GM12872 (cell line): ENCODE data around the gene IGFBP6.

Experiments used
- TF ChIP-seq, protein P1 (sequence below): IDR thresholded peaks from 3 replicates; pipeline ENCODE4 v1.5.1; 2011; ENCODE audit warnings: low read depth, mild to moderate bottlenecking, low read length, moderate library complexity; ENCODE audit not compliant: insufficient read depth

IGFBP6 gene

DNA sequence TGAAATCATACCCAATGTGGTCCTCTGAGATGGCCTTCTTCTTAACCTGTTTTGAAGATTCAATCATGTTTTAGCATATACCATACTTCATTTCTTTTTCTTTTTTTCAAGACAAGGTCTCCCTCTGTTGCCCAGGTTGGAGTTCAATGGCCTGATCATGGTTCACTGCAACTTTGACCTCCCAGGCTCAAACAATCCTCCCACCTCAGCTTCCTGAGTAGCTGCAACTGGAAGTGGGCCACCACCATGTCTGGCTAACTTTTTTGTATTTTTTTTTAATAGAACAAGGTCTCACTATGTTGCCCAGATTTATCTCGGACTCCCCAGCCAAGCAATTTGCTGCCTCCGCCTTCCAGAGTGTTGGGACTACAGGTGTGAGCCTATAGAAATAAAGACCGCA, 36.3 kb downstream of the IGFBP6 start:
- TF ChIP-seq, protein P1, sequence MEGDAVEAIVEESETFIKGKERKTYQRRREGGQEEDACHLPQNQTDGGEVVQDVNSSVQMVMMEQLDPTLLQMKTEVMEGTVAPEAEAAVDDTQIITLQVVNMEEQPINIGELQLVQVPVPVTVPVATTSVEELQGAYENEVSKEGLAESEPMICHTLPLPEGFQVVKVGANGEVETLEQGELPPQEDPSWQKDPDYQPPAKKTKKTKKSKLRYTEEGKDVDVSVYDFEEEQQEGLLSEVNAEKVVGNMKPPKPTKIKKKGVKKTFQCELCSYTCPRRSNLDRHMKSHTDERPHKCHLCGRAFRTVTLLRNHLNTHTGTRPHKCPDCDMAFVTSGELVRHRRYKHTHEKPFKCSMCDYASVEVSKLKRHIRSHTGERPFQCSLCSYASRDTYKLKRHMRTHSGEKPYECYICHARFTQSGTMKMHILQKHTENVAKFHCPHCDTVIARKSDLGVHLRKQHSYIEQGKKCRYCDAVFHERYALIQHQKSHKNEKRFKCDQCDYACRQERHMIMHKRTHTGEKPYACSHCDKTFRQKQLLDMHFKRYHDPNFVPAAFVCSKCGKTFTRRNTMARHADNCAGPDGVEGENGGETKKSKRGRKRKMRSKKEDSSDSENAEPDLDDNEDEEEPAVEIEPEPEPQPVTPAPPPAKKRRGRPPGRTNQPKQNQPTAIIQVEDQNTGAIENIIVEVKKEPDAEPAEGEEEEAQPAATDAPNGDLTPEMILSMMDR, result no peak

- TF ChIP-seq, protein P1, result no peak
Observed at GRCh38 chr12:53143355-53143754, 45.9 kb downstream of the IGFBP6 start.

DNA sequence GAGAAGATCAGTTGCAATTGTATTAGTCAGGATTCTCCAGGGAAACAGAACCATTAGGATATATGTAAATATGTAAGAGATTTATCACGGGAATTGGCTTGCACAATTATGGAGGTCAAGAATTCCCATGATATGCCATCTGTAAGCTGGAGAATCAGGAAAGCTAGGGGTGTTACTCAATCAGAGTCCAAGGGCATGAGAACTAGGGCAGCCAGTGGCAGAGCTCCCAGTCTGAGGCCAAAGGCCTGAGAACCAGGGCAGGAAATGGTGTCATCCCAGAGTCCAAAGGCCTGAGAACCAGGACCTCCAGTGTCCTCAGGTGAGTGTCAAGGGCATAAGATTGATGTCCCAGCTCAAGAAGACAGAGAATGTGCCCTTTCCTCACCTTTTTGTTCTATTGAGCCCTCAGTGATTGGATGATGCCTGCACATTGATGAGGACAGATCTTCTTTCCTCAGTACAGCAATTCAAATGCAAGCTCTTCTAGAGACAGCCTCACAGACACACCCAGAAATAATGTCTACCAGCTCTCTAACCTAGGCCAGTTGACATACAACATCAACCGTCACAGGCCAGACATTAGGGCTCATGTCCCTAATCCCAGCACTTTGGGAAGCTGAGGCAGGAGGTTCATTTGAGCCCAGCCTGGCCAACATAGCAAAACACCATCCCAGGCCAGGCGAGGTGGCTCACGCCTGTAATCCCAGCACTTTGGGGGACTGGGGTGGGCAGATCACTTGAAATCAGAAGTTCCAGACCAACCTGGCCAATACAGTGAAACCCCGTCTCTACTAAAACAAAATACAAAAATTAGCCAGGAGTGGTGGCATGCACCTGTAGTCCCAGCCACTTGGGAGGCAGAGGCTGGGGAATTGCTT, 48.2 kb downstream of the IGFBP6 start:
- TF ChIP-seq, protein P1, result no peak

DNA sequence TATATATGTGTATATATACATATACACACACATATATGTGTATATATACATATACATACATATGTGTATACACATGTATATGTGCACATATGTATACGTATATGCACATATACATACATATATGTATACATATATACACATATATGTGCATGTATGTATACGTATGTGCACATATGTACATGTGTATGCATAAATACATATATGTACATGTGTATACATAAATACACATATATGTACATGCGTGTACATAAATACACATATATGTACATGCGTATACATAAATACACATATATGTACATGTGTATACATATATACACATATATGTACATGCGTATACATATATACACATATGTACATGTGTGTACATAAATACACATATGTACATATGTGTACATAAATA, 49.7 kb downstream of the IGFBP6 start:
- TF ChIP-seq, protein P1, result no peak

- TF ChIP-seq, protein P1, result no peak
Observed at GRCh38 chr12:53147653-53148052, 50.2 kb downstream of the IGFBP6 start.

- TF ChIP-seq, protein P1, result no peak
Observed at GRCh38 chr12:53151039-53151438, 53.6 kb downstream of the IGFBP6 start.
